Lung (tissue), 12 donors: ENCODE results near the gene BPTF. TPM values are rescaled to one million over a fixed set of nuclear protein-coding genes. Genes with fewer than 3 reads are reported as not detected.
"Not testable (repeated sequence)": the region's sequence is repeated elsewhere in the genome, so short reads cannot be mapped to it uniquely, and the experiment has no call there.

ENCODE experiments used
- ATAC-seq: fragments of 200-7000 bp; cut with Tn5 transposase; one replicate; pipeline ENCODE4 v1.9.1; 2020; ENCODE audit warnings: moderate number of reproducible peaks; ENCODE audit not compliant: insufficient read depth, low FRiP score
- DNase-seq, 3 donors: peaks; one replicate each; pipeline ENCODE4 v3.0.0-alpha.2; 2013 to 2017
- H3K27ac ChIP-seq, 2 donors: one replicate each; pipeline ENCODE4 v1.5.1; 2013; ENCODE audit warnings: mild to moderate bottlenecking in 2 of 2, moderate library complexity in 2 of 2, control low read depth in 1 of 2, inconsistent platforms in 1 of 2, low read depth in 1 of 2, low read length in 1 of 2
- H3K27me3 ChIP-seq, 3 donors: one replicate each; pipeline ENCODE4 v1.5.1; 2013; ENCODE audit warnings: low read length in 2 of 3; ENCODE audit not compliant: control insufficient read depth in 3 of 3, insufficient read depth in 3 of 3
- H3K36me3 ChIP-seq, 4 donors: one replicate each; pipeline ENCODE4 v1.5.1; 2013; ENCODE audit warnings: low read length in 4 of 4, mild to moderate bottlenecking in 1 of 4, moderate library complexity in 1 of 4; ENCODE audit not compliant: control insufficient read depth in 4 of 4, insufficient read depth in 4 of 4
- H3K4me1 ChIP-seq, 5 donors: one replicate each; pipeline ENCODE4 v1.5.1; 2013; ENCODE audit warnings: low read length in 5 of 5, mild to moderate bottlenecking in 2 of 5, moderate library complexity in 1 of 5; ENCODE audit not compliant: control insufficient read depth in 5 of 5, insufficient read depth in 5 of 5
- H3K4me3 ChIP-seq: one replicate; pipeline ENCODE4 v1.5.1; 2013; ENCODE audit warnings: mild to moderate bottlenecking, control low read depth, moderate library complexity
- H3K9ac ChIP-seq, 2 donors: one replicate each; pipeline ENCODE4 v1.5.1; 2013; ENCODE audit warnings: low read length in 2 of 2, control low read depth in 1 of 2; ENCODE audit not compliant: insufficient read depth in 1 of 2
- H3K9me3 ChIP-seq, 4 donors: one replicate each; pipeline ENCODE4 v1.5.1; 2013; ENCODE audit warnings: low read length in 3 of 4, mild to moderate bottlenecking in 1 of 4, moderate library complexity in 1 of 4; ENCODE audit not compliant: control insufficient read depth in 4 of 4, insufficient read depth in 3 of 4
- CTCF ChIP-seq: IDR thresholded peaks from 2 replicates; pipeline ENCODE4 v1.5.1; 2012; ENCODE audit warnings: mild to moderate bottlenecking; ENCODE audit errors: control extremely low read depth, extremely low read depth
- WGBS, 2 donors: extraction: QIAGEN DNeasy Blood & Tissue Kit; methylation state at CpG; one replicate each; pipeline ENCODE4 v1.1.7; 2013; 5-methylcytosine and 5-hydroxymethylcytosine counted together
- polyA plus RNA-seq, 2 donors: library from polyadenylated mRNA; stranded (reverse); fragments of 200-250 nt; gene quantifications; one replicate each; pipeline ENCODE4 v1.2.1, GENCODE V29; 2013
- total RNA-seq, 2 donors: library from RNA; depleted of rRNA in 1 of 2; stranded (reverse); fragments of >200 nt in 1 of 2; gene quantifications; one replicate each; pipeline ENCODE4 v1.2.1, GENCODE V29; 2014 to 2021
- donor health status: control.
- donor health status: control.
- donor health status: Bipolar disorder and iron deficiency.
- donor health status: healthy.
- donor health status: DM: yes; HTN: yes; CAD: no.

Gene BPTF
- total and polyA plus RNA-seq, 4 donors, result 12.2 to 179 (median 47.4) TPM

GRCh38 chr17:67950945-67951344, 125.6 kb downstream of the BPTF start:
- no peak for ATAC-seq
- no peak overlapping the region for H3K27ac ChIP-seq
- H3K4me3 ChIP-seq, result no peak overlapping the region
- H3K9ac ChIP-seq, result no peak overlapping the region
- 96 to 100% methylated on average over 2 of the region's 2 CpGs for WGBS, 2 donors
- no peak for TF ChIP-seq CTCF
- H3K36me3 ChIP-seq, result peaks cover 20 to 42% (median 32%) of the 10 kb centered on the region in 4 donors
- H3K9me3 ChIP-seq, result peaks cover 0 to 1% (median 0%) of the 10 kb centered on the region in 4 donors
- H3K27me3 ChIP-seq, result no peaks in the 10 kb centered on the region
- no peaks in the 10 kb centered on the region for H3K4me1 ChIP-seq
- DNase-seq, result no peak

DNA sequence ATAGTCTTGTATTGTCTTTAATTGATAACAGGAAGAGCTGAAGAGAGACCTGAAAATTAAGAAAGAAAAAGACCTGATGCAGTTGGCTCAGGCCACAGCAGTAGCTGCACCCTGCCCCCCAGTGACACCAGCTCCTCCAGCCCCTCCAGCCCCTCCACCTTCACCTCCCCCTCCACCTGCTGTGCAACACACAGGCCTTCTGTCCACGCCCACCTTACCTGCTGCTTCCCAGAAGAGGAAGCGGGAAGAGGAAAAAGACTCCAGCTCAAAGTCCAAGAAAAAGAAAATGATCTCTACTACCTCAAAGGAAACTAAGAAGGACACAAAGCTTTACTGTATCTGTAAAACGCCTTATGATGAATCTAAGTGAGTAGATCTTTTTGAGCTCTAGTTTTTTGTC, 134.2 kb downstream of the BPTF start:
- Histone ChIP-seq H3K9ac (no peak overlapping the region), H3K27ac (no peak overlapping the region)

GRCh38 chr17:67960276-67960675, 135.0 kb downstream of the BPTF start:
- H3K27ac ChIP-seq, result not testable (repeated sequence)
- WGBS, 2 donors, result 76 to 84% methylated on average over 3 of the region's 3 CpGs

More for the DNA sequence above, 134.2 kb downstream of the BPTF start:
- no peak for ATAC-seq
- TF ChIP-seq CTCF, result no peak
- H3K4me1 ChIP-seq, result peaks cover 0 to 16% (median 0%) of the 10 kb centered on the region in 5 donors
- H3K4me3 ChIP-seq, result no peak overlapping the region
- H3K36me3 ChIP-seq, result peaks cover 7 to 28% (median 12%) of the 10 kb centered on the region in 4 donors
- DNase-seq, result no peak
- WGBS, 2 donors, result 95% methylated on average over 3 of the region's 3 CpGs
- H3K27me3 ChIP-seq, result no peaks in the 10 kb centered on the region
- no peaks in the 10 kb centered on the region for H3K9me3 ChIP-seq

GRCh38 chr17:67962156-67962555, 136.9 kb downstream of the BPTF start:
- H3K36me3 ChIP-seq, result peaks cover 10 to 39% (median 21%) of the 10 kb centered on the region in 4 donors
- H3K4me1 ChIP-seq, result peaks cover 0 to 16% (median 0%) of the 10 kb centered on the region in 5 donors
- 76 to 78% methylated on average over 2 of the region's 2 CpGs for WGBS, 2 donors
- H3K4me3 ChIP-seq, ATAC-seq, H3K9me3 ChIP-seq, H3K27ac ChIP-seq, H3K9ac ChIP-seq, H3K27me3 ChIP-seq, DNase-seq: not testable (repeated sequence)

More at GRCh38 chr17:67960276-67960675, 135.0 kb downstream of the BPTF start:
- peaks cover 0 to 16% (median 0%) of the 10 kb centered on the region in 5 donors for H3K4me1 ChIP-seq
- H3K4me3 ChIP-seq, ATAC-seq, H3K27me3 ChIP-seq, H3K9ac ChIP-seq, H3K9me3 ChIP-seq: not testable (repeated sequence)
- peak; percentile 52 to 87 (median 86) for DNase-seq
- peaks cover 7 to 32% (median 14%) of the 10 kb centered on the region in 4 donors for H3K36me3 ChIP-seq
